Stimulated activated CD4-positive, alpha-beta T cell treated with anti-CD3 and anti-CD28 coated beads, Interleukin-2, amount 100 ng/mL, for 24 hours (primary cell): Measurements from ENCODE around the gene IST1.
"Not testable (repeated sequence)": the region's sequence is repeated elsewhere in the genome, so short reads cannot be mapped to it uniquely, and the experiment has no call there.

Experiments used
- DNase-seq, 2 donors: peaks; one replicate each; pipeline ENCODE4 v3.0.0-alpha.2; 2020

IST1 gene

DNA sequence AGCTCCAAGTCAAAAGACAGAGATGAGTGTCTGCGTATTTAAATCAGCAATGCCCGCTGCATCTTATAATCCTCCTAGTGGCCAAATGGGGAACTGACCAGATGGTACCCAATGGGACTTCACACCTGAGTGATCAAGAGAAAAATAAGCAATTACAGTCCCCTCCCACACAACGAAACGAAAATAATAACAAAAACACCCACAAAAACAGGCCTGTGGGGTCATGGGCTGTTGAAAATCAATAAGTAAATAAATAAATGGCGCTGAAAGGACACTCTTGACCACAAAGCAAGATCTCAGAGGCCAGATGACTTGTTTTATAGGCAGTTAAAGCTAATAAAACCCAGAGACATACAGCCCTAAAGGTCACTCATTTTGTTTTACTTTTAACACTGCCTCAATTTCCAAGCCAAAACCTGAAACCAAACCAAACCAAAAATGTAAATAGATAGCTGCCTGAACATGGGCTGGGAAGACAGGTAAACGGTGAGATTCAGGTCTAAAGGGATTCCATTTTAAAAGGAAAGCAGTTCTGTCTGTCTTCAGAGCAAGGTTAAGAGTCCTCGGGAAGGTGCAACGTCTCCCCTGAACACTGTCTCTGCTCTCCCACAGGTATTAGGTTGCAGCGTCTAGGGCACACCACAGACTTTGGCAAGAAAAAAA lies 12.7 kb upstream of the IST1 start:
- peak; percentile 70 to 80 for DNase-seq

DNA sequence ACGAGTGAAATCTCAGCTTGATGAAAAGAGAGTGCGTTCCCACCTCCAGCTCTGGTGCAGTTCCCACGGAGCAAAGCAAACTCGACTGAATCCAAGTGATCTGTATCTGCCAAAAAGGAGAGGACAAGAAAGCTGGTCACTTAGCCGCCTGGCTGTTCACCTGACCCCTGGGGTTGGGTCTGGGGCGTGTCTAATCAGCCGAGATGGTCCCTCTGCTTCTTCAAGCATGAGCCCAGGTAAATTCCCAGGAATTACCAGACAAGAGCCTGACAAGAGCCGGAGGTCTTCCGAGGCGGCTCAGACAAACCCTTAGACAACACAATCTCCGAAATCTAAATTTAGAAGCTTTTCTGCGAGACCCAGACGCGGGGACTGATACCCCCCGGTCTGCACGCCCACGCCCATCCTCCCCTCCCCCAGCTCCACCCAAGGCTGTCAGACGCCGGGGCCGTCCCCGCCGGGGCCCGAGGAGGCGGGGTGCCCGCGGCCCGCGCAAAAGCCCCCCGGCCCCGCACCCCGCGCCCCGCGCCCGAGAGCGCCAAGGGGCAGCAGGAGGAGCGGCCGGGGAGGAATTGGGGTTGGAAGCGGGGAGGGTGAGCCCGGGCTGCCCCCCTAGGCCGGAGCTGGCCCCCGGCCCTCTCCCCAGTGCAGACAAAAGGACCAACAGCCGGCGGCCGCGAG lies 12.0 kb upstream of the IST1 start:
- peak; percentile 64 to 65 for DNase-seq

- DNase-seq, result peak; percentile 73 to 81
Observed at GRCh38 chr16:71883849-71884638, 11.3 kb upstream of the IST1 start, which contains the start of gene ZNF821. Gene ZNF821, minus strand, starts transcription at chr16:71884182. Its CDS starts 4,236 bp downstream, at chr16:71879946.

DNA sequence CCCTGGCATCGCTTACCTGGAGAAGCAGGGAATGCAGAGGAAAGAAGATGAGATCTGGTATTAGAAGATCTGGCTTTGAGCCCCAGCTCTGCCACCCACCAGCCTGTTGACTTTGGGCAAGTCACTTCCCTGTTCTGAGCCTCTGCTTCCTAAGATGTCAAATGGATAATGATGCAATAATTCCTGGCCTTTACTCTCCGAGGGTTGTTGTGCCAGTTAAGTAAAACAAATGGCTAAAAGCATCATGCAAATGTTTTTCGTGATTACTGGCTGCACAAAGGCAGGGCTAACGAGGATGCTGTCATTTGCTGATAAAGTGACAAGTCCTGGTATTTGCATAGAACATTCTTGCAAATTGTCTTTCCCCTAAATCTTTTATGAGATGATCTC lies 10.1 kb upstream of the IST1 start:
- DNase-seq, result no peak

DNA sequence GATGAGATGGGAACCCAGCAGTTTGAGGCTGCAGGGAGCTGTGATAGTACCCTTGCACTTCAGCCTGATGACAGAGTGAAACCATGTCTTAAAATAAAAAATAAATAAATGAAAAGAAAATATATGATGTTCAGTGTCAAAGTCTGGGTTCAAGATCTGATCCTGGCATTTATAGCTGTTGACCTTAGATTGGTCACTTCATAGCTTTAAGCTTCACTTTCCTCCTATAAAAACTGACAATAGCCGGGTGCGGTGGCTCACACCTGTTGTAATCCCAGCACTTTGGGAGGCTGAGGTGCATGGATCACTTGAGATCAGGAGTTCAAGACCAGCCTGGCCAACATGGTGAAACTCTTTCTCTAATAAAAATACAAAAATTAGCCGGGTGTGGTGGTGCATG lies 6.2 kb upstream of the IST1 start:
- no peak for DNase-seq

DNA sequence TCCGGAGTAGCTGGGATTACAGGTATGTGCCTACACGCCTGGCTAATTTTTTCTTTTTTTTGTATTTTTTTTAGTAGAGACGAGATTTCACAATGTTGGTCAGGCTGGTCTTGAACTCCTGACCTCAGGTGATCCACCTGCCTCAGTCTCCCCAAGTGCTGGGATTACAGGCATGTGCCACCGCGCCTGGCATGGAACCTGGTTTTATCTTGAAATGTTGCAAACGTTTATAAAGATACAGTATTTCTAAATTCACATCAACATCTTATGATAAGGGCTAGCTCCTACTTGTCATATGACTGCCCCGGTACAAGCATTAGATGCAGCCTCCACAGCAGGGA lies 1.5 kb upstream of the IST1 start:
- DNase-seq, result no peak

GRCh38 chr16:71894229-71894920 lies 956 bp upstream of the IST1 start:
- DNase-seq, result peak; percentile 33 to 44

DNA sequence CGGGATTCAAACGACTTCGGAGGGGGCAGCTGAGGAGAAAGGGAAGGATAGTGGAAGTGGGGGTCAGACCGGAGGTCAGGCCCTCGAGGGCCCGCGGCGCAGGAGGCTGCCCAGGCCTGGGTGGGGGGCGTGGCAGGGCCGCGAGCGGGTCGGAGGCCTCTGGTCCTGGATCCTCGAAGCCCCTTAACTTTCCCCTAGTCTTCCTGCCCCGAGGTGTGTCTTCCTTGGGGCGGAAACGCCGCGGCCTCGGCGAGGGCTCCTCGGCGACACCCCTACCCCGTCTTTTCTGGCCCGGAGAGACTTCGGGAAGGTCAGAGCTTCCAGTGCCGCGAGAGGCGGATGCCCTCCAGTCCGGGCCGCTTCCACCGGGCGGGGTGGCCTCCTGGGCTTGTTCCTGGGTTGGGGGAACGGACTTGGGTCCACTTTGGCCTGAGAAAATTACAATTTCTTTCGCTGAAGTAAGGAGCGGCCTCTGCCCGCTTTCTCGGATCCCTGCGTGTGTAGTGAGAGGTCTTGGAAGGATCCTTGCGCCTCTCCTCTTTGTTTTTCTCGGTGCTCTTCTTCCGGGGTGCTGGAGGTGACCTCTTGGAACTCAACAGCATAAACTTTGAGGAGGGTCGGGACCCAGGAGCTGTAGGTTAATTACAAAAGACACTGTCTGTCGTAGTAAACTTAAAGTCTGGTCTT lies 491 bp downstream of the IST1 start:
- DNase-seq, result no peak

DNA sequence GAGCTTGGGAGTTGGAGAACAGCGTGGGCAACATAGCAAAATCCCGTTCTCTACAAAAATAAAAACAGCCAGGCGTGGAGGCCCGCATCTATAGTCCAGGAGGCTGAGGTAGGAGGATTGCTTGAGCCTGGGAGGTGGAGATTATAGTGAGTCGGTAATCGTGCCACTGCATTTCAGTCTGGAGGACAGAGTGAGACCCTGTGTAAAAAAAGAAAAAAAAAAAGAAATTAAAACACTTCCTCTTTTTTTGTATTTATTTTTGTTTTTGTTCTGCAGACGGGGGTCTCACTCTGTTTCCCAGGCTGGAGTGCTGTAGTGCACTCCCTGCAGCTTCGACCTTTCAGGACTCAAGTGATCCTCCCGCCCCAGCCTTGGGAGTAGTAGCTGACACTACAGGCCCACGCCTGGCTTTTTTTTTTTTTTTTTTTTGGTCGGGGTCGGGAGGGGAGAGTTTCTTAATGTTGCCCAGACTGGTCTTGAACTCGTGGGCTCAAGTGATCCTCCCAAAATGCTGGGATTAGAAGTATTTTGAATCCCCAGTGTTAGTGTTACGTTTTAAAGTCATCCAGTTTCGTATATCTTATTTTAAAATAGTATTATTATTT lies 1.5 kb downstream of the IST1 start:
- DNase-seq, result no peak

DNA sequence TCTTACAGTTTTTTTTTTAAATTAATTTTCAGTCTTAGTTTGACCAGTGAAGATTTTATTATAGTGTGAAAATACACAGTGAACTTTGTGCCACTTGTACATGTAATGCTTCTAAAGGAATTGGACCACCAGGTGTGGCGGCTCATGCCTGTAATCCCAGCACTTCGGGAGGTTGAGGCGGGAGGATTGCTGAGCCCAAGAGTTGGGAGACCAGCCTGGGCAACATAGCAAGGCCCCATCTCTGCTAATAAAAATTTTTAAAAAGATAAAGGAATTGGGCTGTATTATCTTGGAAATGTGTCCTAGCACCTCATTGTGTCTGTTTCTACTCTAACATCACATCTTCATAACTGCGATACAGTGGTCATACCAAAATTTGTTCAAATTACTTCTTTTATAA lies 3.8 kb downstream of the IST1 start:
- DNase-seq, result no peak

DNA sequence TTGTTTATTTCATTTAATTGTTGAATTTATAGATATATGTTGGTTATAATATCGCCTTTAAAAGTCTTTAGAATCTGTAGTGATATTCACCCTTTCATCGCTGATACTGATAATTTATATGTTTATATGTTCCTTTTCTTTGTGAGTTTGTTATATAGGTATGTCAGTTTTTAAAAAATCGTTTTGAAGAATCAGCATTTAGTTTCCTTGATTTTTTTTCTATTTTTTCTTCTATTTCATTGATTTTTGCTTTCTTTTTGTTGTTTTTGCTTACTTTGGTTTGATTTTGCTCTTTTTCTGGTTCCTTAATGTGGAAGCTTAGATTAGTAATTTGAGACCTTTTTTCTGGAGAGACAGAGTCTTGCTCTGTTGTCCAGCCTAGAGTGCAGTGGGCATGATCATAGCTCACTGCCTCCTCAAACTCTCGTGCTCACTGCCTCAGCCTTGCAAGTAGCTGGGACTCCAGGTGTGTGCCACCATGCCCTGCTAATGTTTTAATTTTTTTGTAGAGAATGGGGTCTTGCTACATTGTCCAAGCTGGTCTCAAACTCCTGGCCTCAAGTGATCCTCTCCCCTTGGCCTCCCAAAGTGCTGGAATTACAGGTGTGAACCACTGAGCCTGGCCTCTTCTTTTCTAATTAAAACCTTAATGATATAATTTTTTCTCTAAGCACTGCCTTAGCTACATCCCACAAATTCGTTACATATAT lies 7.5 kb downstream of the IST1 start:
- DNase-seq, result no peak

- no peak for DNase-seq
Observed at GRCh38 chr16:71903608-71904007, 8.3 kb downstream of the IST1 start.

GRCh38 chr16:71904239-71904638 lies 8.9 kb downstream of the IST1 start:
- DNase-seq, result no peak

DNA sequence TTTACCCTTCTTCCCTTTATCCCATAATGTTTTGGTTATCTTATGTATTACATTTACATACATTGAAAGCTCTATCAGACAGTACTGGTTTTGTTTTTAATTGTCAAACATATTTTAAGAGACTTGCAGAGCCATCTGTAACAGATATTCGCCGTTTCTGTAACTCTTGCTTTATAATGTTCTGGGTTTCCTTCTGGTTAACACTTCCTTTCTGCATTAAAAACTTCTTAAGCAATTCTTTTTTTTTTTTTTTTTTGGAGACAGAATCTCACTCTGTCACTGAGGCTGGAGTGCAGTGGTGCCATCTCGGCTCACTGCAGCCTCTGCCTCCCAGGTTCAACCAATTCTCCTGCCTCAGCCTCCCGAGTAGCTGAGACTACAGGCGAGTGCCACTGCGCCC lies 10.4 kb downstream of the IST1 start:
- not testable (repeated sequence) for DNase-seq

- DNase-seq, result no peak
Observed at GRCh38 chr16:71911121-71911520, 15.8 kb downstream of the IST1 start.

DNA sequence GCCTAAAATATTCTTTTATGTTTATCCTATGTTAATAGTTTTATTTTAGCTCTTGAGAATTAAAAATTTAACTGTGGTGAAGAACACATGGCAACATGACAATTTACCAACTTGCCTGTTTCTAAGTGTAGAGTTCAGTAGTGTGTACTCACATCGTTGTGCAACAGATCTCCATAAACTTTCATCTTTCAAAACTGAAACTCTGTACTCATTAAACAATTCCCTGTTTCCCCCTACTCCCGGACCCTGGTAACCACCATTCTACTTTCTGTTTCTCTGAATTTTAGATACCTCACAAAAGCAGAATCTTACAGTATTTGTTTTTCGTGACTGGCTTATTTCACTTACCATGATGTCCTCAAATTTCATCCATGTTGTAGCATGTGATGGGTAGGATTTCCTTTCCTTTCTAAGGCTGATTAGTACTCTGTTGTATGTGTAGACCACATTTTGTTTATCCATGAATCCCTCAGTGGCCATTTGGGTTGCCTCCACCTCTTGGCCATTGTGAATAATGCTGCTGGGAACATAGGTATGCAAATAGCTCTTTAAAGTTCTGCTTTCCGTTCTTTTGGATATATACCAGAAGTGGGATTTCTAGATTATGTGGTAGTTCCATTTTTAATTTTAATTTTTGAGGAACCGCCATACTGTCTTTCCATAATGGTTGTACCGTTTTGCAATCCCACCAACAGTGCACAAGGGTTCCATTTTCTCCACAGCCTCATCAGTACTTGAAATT lies 17.4 kb downstream of the IST1 start:
- no peak for DNase-seq

GRCh38 chr16:71914802-71915201 lies 19.5 kb downstream of the IST1 start:
- no peak for DNase-seq

GRCh38 chr16:71915350-71915749 lies 20.0 kb downstream of the IST1 start:
- no peak for DNase-seq

DNA sequence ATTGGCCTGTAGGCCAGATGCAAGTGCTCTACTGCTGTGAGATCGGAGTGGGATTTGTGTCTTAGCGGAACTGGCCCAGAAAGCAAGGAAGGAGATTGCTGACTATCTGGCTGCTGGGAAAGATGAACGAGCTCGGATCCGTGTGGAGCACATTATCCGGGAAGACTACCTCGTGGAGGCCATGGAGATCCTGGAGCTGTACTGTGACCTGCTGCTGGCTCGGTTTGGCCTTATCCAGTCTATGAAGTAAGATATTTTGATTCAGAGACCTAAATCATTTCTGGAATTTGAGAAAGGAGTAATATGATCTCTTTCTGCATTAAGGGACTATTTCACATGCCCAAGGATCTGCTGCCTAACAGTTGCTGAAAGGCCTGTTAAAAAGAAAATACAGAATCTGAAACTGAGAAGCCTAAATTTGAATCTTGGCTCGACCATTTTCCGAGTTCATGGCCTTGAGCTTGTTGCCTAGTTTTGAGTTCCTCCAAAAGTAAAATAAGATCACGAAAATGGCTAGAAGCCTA lies 21.1 kb downstream of the IST1 start:
- DNase-seq, result no peak

GRCh38 chr16:71917900-71918299 lies 22.6 kb downstream of the IST1 start:
- DNase-seq, result no peak

- no peak for DNase-seq
Observed at GRCh38 chr16:71919035-71919434, 23.7 kb downstream of the IST1 start.
